GM13977 (cell line): ENCODE data around the gene PKMYT1.
"Not testable (repeated sequence)": the region's sequence is repeated elsewhere in the genome, so short reads cannot be mapped to it uniquely, and the experiment has no call there.

ENCODE experiments used
- DNase-seq: peaks from one replicate; pipeline ENCODE4 v3.0.0; 2012; ENCODE audit warnings: low spot score
- in situ Hi-C: fragments of 300-500 bp; cut with MboI; formaldehyde crosslinking; loops from one replicate; pipeline ENCODE4 v1.12.0; 2022; ENCODE audit warnings: low sequenced_read_pairs, low pct_unique_long_range_greater_than_20kb, mixed read lengths, inconsistent platforms; ENCODE audit not compliant: unreplicated experiment
- TF ChIP-seq, protein P1 (sequence below): IDR thresholded peaks from 2 replicates; pipeline ENCODE4 v1.5.1; 2012; ENCODE audit warnings: mild to moderate bottlenecking, control low read depth; ENCODE audit not compliant: insufficient read depth; ENCODE audit errors: extremely low read depth, missing control alignments

The PKMYT1 gene

DNA sequence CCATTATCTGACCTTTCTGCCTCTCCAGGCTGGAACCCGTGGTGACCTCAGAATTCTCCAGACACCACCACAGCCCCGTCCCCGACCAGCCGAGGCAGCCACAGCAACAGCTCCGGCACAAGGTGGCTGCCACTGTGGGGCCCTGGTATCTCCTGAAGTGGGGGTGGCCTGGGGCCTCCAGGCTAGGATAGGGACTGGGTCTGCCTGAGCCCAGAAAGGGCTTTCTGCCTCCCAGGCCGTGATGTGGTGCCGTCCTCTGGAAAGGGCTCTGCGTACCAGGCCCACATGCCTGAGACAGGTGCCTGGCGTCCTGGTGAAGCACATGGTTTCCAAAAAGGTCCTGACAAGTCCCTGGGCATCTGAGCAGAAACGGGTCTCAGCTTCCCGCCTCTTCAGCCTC, 51.5 kb downstream of the PKMYT1 start:
- TF ChIP-seq, protein P1, sequence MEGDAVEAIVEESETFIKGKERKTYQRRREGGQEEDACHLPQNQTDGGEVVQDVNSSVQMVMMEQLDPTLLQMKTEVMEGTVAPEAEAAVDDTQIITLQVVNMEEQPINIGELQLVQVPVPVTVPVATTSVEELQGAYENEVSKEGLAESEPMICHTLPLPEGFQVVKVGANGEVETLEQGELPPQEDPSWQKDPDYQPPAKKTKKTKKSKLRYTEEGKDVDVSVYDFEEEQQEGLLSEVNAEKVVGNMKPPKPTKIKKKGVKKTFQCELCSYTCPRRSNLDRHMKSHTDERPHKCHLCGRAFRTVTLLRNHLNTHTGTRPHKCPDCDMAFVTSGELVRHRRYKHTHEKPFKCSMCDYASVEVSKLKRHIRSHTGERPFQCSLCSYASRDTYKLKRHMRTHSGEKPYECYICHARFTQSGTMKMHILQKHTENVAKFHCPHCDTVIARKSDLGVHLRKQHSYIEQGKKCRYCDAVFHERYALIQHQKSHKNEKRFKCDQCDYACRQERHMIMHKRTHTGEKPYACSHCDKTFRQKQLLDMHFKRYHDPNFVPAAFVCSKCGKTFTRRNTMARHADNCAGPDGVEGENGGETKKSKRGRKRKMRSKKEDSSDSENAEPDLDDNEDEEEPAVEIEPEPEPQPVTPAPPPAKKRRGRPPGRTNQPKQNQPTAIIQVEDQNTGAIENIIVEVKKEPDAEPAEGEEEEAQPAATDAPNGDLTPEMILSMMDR: no peak
- DNase-seq: no peak
- in situ Hi-C loops: no loop called here

DNA sequence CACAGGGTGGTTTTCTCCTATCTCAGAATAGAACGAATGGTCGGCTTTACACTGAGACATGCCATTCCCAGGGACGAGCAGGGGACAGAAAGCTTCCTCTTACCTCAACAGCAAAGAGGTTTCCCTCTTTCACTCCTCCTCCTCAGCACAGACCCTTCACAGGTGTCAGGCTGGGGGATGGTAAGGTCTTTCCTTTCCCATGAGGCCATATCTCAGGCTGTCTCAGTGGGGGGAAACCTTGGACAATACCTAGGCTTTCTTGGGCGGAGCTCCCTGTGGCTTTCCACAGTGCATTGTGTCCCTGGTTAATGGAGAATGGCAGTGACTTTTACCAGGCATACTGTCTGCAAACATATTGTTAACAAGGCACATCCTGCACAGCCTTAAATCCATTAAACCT, 52.1 kb downstream of the PKMYT1 start:
- DNase-seq, in situ Hi-C loops: not testable (repeated sequence)

DNA sequence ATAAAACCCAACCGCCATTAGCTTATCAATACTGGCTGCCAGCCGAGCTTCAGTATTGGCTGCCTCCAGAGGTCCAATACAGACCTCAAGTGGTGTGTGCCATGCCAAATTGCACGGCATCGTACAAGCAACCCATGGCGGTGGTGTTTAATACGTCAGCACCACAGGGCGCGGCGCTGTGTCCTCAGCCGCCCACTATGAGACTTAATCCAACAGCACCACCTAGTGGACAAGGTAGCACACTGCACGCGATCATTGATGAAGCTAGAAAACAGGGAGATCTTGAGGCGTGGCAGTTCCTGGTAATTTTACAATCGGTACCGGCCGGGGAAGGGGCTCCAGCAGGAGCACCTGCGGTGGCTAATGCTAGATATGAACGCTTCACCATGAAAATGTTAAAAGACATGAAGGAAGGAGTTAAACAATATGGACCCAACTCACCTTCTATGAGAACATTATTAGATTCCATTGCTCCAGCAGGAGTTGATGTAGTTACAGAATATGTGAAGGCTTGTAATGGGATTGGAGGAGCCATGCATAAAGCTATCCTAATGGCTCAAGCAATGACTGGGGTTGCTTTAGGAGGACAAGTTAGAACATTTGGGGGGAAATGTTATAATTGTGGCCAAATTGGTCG, 53.1 kb downstream of the PKMYT1 start:
- DNase-seq: peak; percentile 87
- TF ChIP-seq, protein P1: peak; percentile 97
- in situ Hi-C loops: no loop called here

DNA sequence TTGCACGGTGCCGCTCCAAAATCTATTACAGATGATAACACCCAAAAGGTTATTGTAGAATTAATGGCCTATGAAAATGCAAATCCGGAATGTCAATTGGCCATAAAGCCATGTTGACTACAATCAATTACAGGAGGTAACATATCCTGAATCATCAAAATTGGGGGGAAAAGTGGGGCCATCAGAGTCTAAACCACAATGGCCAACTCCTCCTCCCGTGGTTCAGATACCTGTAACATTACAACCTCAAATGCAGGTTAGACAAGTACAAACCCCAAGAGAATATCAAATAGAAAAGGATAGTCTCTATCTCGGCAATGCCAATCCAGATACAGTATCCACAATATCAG, 53.6 kb downstream of the PKMYT1 start:
- no peak for DNase-seq
- in situ Hi-C loops: no loop called here
- TF ChIP-seq, protein P1: no peak

DNA sequence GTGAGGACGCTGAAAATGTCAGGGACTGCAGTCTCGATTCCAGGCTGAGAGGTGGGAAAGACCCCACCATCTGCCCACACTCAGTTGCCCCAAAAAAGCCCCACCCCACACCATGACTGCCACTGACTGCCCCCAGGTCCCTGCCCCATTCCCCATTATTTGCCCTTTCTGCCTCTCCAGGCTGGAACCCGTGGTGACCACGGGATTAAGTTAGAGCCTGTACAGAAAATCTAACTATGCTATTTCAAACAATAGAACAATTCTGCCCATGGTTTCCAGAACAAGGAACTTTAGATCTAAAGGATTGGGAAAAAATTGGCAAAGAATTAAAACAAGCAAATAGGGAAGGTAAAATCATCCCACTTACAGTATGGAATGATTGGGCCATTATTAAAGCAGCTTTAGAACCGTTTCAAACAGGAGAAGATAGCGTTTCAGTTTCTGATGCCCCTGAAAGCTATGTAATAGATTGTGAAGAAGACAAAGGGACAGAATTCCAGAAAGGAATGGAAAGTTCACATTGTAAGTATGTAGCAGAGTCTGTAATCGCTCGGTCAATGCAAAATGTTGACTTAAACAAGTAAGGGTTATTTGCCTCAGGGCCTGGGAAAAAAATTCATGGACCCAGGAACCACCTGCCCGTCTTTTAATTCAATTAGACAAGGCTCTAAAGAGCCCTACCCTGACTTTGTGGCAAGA, 54.1 kb downstream of the PKMYT1 start:
- TF ChIP-seq, protein P1: no peak
- no peak for DNase-seq
- in situ Hi-C loops: no loop called here

DNA sequence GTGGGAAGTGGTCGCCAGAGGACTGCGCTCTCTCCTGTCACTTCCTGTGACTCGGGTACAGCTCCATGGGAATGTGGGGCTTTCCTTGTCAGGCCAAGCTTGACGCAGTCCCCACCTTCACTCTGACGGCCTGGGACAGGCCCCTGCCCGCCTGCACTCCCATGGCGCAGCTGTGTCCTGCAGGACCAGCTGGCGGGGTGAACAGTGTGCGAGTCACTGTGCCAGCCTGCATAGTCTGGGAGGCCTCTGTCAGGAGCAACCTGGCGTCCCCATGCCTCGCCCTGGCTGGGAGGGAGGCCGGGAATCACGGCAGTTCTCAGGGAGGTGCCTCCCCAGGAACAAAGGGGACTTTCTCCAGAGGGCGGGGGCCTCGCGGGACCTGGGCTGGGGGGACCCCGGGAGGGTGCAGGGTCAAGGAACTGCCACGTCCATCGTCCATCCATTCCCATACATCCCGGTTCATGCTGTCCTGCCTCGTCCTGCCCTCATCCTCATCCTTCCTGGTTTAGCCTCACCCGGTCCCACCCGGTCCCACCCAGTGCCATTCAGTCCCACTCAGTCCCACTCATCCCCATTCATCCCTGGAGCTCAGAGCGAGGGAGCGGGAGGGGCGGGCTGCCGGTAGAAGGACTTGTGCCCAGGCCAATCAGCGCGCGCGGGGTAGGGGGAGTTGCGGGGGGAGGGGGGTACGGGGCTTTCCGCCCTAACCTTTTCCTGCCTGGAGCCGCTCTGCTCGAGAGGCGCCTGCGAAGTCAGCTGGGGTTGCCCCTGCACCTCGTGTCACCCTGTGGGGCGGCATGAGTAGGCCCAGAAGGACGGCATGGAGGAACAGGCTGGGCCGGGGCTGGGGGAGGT, 55.1 kb downstream of the PKMYT1 start:
- DNase-seq: no peak
- TF ChIP-seq, protein P1: no peak
- in situ Hi-C loops: no loop called here

DNA sequence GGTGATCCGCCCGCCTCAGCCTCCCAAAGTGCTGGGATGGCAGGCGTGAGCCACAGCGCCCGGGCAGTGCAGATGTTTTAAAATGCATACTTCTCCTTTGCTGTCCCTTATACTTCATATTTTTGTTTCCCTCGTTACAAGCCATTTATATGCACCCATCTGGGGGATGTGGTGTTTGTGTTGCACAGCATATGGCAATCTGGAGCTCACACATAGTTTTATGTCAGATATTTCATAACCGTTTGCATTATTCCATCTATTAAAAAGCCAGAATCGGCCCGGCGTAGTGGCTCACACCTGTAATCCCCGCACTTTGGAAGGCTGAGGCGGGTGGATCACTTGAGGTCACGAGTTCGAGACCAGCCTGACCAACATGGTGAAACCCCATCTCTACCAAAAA, 56.8 kb downstream of the PKMYT1 start:
- DNase-seq: no peak
- TF ChIP-seq, protein P1: no peak
- in situ Hi-C loops: no loop called here
